HAP-1 (cell line): ENCODE measurements around the gene GC.
"Not testable (repeated sequence)": the region's sequence is repeated elsewhere in the genome, so short reads cannot be mapped to it uniquely, and the experiment has no call there.

Experiments used
- DNase-seq, 2 experiments: peaks; one replicate each; pipeline ENCODE4 v3.0.0-alpha.2; 2016 to 2020; ENCODE audit warnings: low spot score in 2 of 2
- H3K27me3 ChIP-seq: fragments of 250-450 bp; sonication (Bioruptor Pico); 2 replicates; pipeline ENCODE4 v1.5.1; 2020; ENCODE audit warnings: low read depth, mild to moderate bottlenecking, moderate library complexity
- H3K36me3 ChIP-seq: fragments of 250-450 bp; sonication (Bioruptor Pico); replicated peaks from 2 replicates; pipeline ENCODE4 v1.5.1; 2020; ENCODE audit warnings: mild to moderate bottlenecking
- H3K4me1 ChIP-seq: fragments of 250-450 bp; sonication (Bioruptor Pico); 2 replicates; pipeline ENCODE4 v1.5.1; 2020; ENCODE audit warnings: mild to moderate bottlenecking
- H3K4me3 ChIP-seq: fragments of 250-450 bp; sonication (Bioruptor Pico); 2 replicates; pipeline ENCODE4 v1.5.1; 2020; ENCODE audit warnings: mild to moderate bottlenecking, moderate library complexity
- H3K9me3 ChIP-seq: fragments of 250-450 bp; sonication (Bioruptor Pico); 2 replicates; pipeline ENCODE4 v1.5.1; 2020; ENCODE audit warnings: mild to moderate bottlenecking, moderate library complexity
- in situ Hi-C: fragments of 300-500 bp; cut with MboI; formaldehyde crosslinking; loops from 3 replicates; pipeline ENCODE4 v1.14.3; 2020; ENCODE audit warnings: low sequenced_read_pairs, inconsistent platforms, mixed read lengths

GC gene

GRCh38 chr4:71738782-71739181, 45.1 kb downstream of the GC start:
- in situ Hi-C loops: loop anchor here (25.0 kb wide), 1 partner anchor 549 kb away; no protein-coding TSS in a partner anchor

DNA sequence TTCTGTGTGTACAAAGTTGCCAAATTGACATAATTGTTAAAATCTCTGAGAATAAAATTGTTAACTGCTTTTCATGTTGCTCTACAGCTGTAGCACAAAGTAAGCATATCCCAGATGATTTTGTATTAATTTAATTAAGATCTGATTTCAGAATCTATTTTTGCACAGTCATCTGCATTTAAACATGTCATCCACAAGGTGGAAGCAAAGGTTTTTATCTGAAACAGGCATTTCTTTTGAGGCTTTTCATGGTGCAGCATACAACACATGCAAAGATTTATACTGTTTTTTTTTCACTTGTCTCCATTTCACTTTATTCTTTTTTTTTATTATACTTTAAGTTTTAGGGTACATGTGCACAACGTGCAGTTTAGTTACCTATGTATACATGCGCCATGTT, 51.2 kb downstream of the GC start:
- Histone ChIP-seq H3K9me3 (no peaks in the 10 kb centered on the region), H3K27me3 (no peaks in the 10 kb centered on the region), H3K36me3 (no peaks in the 10 kb centered on the region), H3K4me1 (no peaks in the 10 kb centered on the region), H3K4me3 (no peak overlapping the region)
- in situ Hi-C loops: loop anchor here (25.0 kb wide), 1 partner anchor 555 kb away; no protein-coding TSS in a partner anchor
- DNase-seq: peak in 1 of 2 experiments; percentile 21

More at GRCh38 chr4:71738782-71739181, 45.1 kb downstream of the GC start:
- not testable (repeated sequence) for DNase-seq, H3K4me3 ChIP-seq, H3K27me3 ChIP-seq, H3K36me3 ChIP-seq, H3K4me1 ChIP-seq, H3K9me3 ChIP-seq

GRCh38 chr4:71732066-71732465, 51.8 kb downstream of the GC start:
- H3K36me3 ChIP-seq: no peaks in the 10 kb centered on the region
- in situ Hi-C loops: loop anchor here (25.0 kb wide), 1 partner anchor 555 kb away; no protein-coding TSS in a partner anchor
- no peak for DNase-seq

GRCh38 chr4:71729856-71730255, 54.0 kb downstream of the GC start:
- in situ Hi-C loops: loop anchor here (25.0 kb wide), 1 partner anchor 557 kb away; no protein-coding TSS in a partner anchor
- DNase-seq: no peak
- no peaks in the 10 kb centered on the region for H3K27me3 ChIP-seq

More at GRCh38 chr4:71732066-71732465, 51.8 kb downstream of the GC start:
- Histone ChIP-seq H3K4me1 (no peaks in the 10 kb centered on the region), H3K27me3 (no peaks in the 10 kb centered on the region), H3K9me3 (no peaks in the 10 kb centered on the region), H3K4me3 (no peak overlapping the region)

GRCh38 chr4:71713611-71714203, 70.2 kb downstream of the GC start:
- peak in 1 of 2 experiments; percentile 53 for DNase-seq
- in situ Hi-C loops: loop anchor here (25.0 kb wide), 1 partner anchor 1051 kb away; the partner anchor contains the start of gene JCHAIN
- Histone ChIP-seq H3K4me1 (no peaks in the 10 kb centered on the region), H3K36me3 (no peaks in the 10 kb centered on the region), H3K27me3 (peaks cover 3% of the 10 kb centered on the region; the same call in 1 of the 2 replicates), H3K4me3 (no peak overlapping the region), H3K9me3 (no peaks in the 10 kb centered on the region)

More at GRCh38 chr4:71729856-71730255, 54.0 kb downstream of the GC start:
- Histone ChIP-seq H3K36me3 (no peaks in the 10 kb centered on the region), H3K4me1 (peaks cover 7% of the 10 kb centered on the region; the same call in 1 of the 2 replicates), H3K9me3 (no peaks in the 10 kb centered on the region), H3K4me3 (no peak overlapping the region)

DNA sequence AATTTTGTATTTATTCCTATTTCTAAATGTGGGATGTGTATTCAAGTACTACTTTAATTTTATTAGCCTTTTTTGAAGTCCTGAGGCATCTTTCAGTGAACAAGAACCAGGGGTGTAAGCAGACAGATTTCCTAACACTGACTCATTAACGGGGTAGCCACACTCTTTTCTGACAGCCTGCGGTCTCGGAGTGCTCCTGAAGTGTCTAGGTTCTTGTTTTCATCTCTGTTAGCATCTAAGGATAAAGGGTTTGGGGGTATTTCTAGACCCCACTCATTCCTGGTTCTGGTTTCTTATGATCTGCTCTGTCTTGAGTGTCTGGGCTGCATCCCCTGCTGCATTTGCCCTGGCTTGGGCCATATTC, 71.9 kb downstream of the GC start:
- Histone ChIP-seq H3K36me3 (no peaks in the 10 kb centered on the region), H3K9me3 (no peaks in the 10 kb centered on the region), H3K4me3 (no peak overlapping the region), H3K4me1 (no peaks in the 10 kb centered on the region), H3K27me3 (no peaks in the 10 kb centered on the region)
- DNase-seq: no peak
- in situ Hi-C loops: loop anchor here (25.0 kb wide), 1 partner anchor 1050 kb away; the partner anchor contains the start of gene JCHAIN

GRCh38 chr4:71711044-71711984, 72.6 kb downstream of the GC start:
- no peaks in the 10 kb centered on the region for H3K27me3 ChIP-seq
- no peak for DNase-seq
- in situ Hi-C loops: loop anchor here (25.0 kb wide), 1 partner anchor 1049 kb away; the partner anchor contains the start of gene JCHAIN
- H3K9me3 ChIP-seq: no peaks in the 10 kb centered on the region
- H3K36me3 ChIP-seq: no peaks in the 10 kb centered on the region
- no peaks in the 10 kb centered on the region for H3K4me1 ChIP-seq
- H3K4me3 ChIP-seq: no peak overlapping the region

GRCh38 chr4:71709961-71710360, 73.9 kb downstream of the GC start:
- Histone ChIP-seq H3K27me3 (no peaks in the 10 kb centered on the region), H3K9me3 (no peaks in the 10 kb centered on the region), H3K36me3 (no peaks in the 10 kb centered on the region), H3K4me1 (no peaks in the 10 kb centered on the region), H3K4me3 (no peak overlapping the region)
- in situ Hi-C loops: loop anchor here (25.0 kb wide), 1 partner anchor 1048 kb away; the partner anchor contains the start of gene JCHAIN
- no peak for DNase-seq

DNA sequence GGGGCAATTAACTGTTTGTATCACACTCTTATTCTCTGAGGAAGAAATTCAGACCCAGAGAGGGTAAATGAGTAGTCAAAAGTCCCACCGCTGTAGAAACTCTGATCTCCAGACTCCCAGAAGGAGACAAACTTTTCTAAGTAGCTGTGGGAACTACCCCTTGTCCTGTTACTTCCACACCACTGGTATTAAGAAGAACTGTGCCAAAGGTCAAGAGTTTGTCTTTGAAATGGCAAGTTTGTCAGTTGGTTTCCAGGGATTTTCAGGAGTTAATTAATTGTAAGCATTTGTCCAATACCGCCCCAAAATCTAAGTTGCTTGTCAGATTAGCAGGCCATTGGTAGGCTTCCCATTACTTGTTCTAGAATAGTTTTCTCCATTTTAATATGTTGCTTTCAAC, 85.7 kb downstream of the GC start:
- in situ Hi-C loops: no loop called here
- H3K4me3 ChIP-seq: no peak overlapping the region
- H3K9me3 ChIP-seq: no peaks in the 10 kb centered on the region
- no peaks in the 10 kb centered on the region for H3K4me1 ChIP-seq
- no peaks in the 10 kb centered on the region; the same call in 1 of the 2 replicates for H3K27me3 ChIP-seq
- no peak for DNase-seq
- H3K36me3 ChIP-seq: no peaks in the 10 kb centered on the region

- H3K36me3 ChIP-seq: no peaks in the 10 kb centered on the region
- peak in 1 of 2 experiments; percentile 6 for DNase-seq
These were observed 86.8 kb downstream of the GC start for GRCh38 chr4:71697031-71697430.

DNA sequence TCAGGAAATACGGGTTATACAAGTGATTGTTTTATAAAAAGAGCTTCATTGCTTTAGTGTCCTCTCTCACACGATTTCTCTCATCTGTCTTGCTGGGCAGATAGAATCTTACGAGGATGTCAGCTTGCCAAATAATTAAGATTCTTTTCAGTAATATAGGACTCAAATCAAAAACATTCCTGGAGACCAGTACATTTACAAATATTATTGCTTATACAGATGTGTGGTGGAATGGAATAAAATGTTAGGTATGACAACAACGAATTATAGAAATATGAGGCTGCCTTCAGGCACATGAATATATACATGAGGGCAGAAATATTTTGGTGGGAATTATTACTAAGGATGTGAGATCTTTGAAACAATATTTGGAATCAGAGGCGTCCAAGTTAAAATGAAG, 88.9 kb downstream of the GC start:
- no peak for DNase-seq
- H3K27me3 ChIP-seq: no peaks in the 10 kb centered on the region; the same call in 1 of the 2 replicates
- H3K36me3 ChIP-seq: no peaks in the 10 kb centered on the region
- in situ Hi-C loops: no loop called here
- H3K4me3 ChIP-seq: no peak overlapping the region
- H3K9me3 ChIP-seq: no peaks in the 10 kb centered on the region
- no peaks in the 10 kb centered on the region for H3K4me1 ChIP-seq

More at GRCh38 chr4:71697031-71697430, 86.8 kb downstream of the GC start:
- no peaks in the 10 kb centered on the region for H3K4me1 ChIP-seq
- no peaks in the 10 kb centered on the region for H3K9me3 ChIP-seq
- H3K4me3 ChIP-seq: no peak overlapping the region
- H3K27me3 ChIP-seq: no peaks in the 10 kb centered on the region; the same call in 1 of the 2 replicates
- in situ Hi-C loops: no loop called here

GRCh38 chr4:71692963-71693362, 90.9 kb downstream of the GC start:
- H3K36me3 ChIP-seq: no peaks in the 10 kb centered on the region
- in situ Hi-C loops: no loop called here
- no peak overlapping the region for H3K4me3 ChIP-seq
- H3K9me3 ChIP-seq: no peaks in the 10 kb centered on the region
- H3K27me3 ChIP-seq: no peaks in the 10 kb centered on the region; the same call in 1 of the 2 replicates
- DNase-seq: no peak
- no peaks in the 10 kb centered on the region for H3K4me1 ChIP-seq

DNA sequence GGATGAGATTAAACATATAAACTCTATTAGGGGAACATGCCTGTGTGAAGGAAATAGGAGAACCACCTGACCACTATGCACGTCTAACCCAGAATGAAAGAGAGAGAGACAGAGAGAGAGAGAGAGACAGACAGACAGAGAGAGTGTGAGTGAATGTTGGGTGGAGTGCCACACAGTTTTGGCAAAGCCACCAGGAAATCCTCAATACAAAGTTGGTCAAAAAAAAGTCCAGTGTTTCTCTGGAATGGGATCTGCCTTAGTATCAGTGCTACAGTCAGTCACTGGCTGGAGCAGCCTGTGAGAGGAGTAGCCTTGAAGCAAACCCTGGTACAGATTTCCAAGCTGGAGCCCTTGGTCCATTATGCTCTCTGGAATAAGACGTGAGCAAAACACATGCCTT, 91.7 kb downstream of the GC start:
- H3K9me3 ChIP-seq: no peaks in the 10 kb centered on the region
- in situ Hi-C loops: no loop called here
- no peak for DNase-seq
- no peaks in the 10 kb centered on the region for H3K4me1 ChIP-seq
- H3K27me3 ChIP-seq: no peaks in the 10 kb centered on the region; the same call in 1 of the 2 replicates
- no peak overlapping the region for H3K4me3 ChIP-seq
- H3K36me3 ChIP-seq: no peaks in the 10 kb centered on the region
